GM12801 (cell line): Measurements from ENCODE around the gene ABLIM3.

Experiments
- TF ChIP-seq, protein P1 (sequence below): IDR thresholded peaks from one replicate; pipeline ENCODE4 v1.5.1; 2011; ENCODE audit warnings: control low read depth; ENCODE audit not compliant: insufficient read length; ENCODE audit errors: extremely low read depth

ABLIM3 gene

DNA sequence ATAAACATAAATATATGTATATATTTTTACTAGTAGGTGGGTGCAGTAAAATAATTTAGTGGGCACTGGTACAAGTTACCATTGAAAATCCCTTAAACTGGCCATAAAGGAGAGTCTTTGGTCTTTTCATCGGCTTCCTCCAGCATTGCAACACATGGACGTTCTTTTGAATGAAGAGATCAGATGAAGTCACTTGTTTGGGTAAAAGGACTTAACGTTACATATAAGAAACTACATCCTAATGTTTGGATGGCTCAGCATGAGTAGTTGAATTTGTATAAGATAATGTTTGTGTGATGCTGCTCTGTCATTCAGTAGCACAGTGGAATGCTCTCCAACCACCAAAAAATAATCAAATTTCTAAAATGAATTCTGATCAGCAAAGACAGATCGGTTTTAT is 161.9 kb downstream of the ABLIM3 start:
- TF ChIP-seq, protein P1, sequence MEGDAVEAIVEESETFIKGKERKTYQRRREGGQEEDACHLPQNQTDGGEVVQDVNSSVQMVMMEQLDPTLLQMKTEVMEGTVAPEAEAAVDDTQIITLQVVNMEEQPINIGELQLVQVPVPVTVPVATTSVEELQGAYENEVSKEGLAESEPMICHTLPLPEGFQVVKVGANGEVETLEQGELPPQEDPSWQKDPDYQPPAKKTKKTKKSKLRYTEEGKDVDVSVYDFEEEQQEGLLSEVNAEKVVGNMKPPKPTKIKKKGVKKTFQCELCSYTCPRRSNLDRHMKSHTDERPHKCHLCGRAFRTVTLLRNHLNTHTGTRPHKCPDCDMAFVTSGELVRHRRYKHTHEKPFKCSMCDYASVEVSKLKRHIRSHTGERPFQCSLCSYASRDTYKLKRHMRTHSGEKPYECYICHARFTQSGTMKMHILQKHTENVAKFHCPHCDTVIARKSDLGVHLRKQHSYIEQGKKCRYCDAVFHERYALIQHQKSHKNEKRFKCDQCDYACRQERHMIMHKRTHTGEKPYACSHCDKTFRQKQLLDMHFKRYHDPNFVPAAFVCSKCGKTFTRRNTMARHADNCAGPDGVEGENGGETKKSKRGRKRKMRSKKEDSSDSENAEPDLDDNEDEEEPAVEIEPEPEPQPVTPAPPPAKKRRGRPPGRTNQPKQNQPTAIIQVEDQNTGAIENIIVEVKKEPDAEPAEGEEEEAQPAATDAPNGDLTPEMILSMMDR: no peak

DNA sequence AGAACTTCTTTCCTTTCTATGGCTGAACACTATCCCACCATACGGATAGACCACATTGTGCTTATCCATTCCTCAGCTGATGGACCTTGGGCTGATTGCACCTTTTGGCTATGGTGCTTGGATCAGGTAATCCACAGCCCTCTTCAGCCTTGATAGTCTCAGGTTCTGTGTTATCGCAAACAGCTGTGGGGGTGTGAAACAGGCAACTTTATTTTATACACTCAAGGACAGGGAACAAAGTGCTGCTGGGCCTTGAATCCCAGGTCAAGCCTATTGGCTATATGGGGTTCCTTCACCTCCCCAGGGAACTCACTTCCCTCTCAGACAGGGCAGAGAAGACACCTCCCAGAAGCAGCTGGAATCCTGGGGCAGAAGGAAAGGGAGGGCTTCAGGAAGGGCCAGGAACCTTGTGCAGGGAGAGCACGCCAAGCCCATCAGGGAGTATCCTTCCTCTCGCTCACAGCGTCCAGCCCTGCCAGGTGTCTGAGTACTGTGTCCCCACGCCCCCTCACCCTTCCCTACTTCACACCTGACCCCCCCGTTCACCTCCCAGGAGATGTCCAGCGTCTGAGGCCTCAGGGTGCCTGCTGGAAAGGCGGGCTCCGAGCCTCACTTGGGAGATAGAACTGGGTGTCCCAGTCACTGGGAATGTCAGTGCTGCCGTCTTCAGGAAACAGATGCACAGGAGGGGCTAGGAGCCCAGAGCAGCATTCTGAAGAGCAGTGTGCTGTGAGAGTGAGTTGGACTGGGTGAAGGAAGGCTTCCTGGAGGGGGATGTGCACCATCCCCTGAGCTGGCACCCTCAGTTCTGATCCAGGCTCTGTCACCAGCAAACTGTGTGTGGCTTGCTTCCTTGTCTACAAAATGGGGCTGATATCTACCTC is 163.1 kb downstream of the ABLIM3 start:
- TF ChIP-seq, protein P1: no peak

DNA sequence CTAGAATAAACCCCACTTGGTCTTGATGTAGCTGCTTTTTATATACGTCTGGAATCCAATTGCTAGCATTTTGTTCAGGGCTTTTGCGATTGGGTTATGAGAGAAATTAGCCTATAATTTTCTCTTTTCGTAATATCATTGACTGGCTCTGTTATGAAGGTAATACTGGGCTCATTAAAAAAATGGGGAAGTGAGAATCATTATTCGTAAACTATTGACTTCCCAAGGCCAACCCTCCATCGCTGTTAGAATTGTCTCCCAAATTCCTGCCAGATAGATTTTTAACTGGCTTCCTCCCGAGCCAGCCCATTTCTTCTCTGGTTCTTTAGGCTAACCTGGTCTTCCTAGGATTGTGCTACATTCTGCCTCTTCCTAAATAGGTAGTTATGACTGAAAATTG is 168.1 kb downstream of the ABLIM3 start:
- TF ChIP-seq, protein P1: no peak
